Osteoblast (primary cell): ENCODE data around the gene ARHGEF7. TPM values are rescaled to one million over a fixed set of nuclear protein-coding genes. Genes with fewer than 3 reads are reported as not detected.

Experiments
- DNase-seq: peaks from one replicate; pipeline ENCODE4 v3.0.0; 2011; ENCODE audit warnings: low spot score, mixed read lengths; ENCODE audit not compliant: insufficient read length; ENCODE audit errors: missing footprints
- H2AFZ ChIP-seq: 2 replicates; pipeline ENCODE4 v1.6.0; 2011; ENCODE audit warnings: mild to moderate bottlenecking, low read length
- H3K27ac ChIP-seq: 2 replicates; pipeline ENCODE4 v1.5.1; 2011; ENCODE audit warnings: mild to moderate bottlenecking, low read depth, low read length, moderate library complexity
- H3K27me3 ChIP-seq: 2 replicates; pipeline ENCODE4 v1.6.0; 2012; ENCODE audit warnings: mild to moderate bottlenecking, control low read depth, inconsistent platforms, low read length, moderate library complexity; ENCODE audit not compliant: insufficient read depth
- H3K36me3 ChIP-seq: 2 replicates; pipeline ENCODE4 v1.5.1; 2011; ENCODE audit warnings: mild to moderate bottlenecking, low read length, control low read depth, moderate library complexity; ENCODE audit not compliant: insufficient read depth
- H3K4me1 ChIP-seq: 2 replicates; pipeline ENCODE4 v1.5.1; 2011; ENCODE audit warnings: mild to moderate bottlenecking, low read length, control low read depth, moderate library complexity; ENCODE audit not compliant: insufficient read depth
- H3K4me2 ChIP-seq: 2 replicates; pipeline ENCODE4 v1.6.0; 2011; ENCODE audit warnings: mild to moderate bottlenecking, low read length; ENCODE audit not compliant: insufficient read depth
- H3K4me3 ChIP-seq: fragments of 200-600 bp; sonication (generic); 3 replicates; pipeline ENCODE4 v1.5.1; 2012; ENCODE audit warnings: mild to moderate bottlenecking, low read length, inconsistent platforms; ENCODE audit not compliant: insufficient read depth
- H3K79me2 ChIP-seq: 2 replicates; pipeline ENCODE4 v1.6.0; 2012; ENCODE audit warnings: mild to moderate bottlenecking, low read length, control low read depth, inconsistent platforms; ENCODE audit not compliant: insufficient read depth
- H3K9me3 ChIP-seq: 2 replicates; pipeline ENCODE4 v1.5.1; 2011; ENCODE audit warnings: low read depth, low read length, control low read depth
- H4K20me1 ChIP-seq: 2 replicates; pipeline ENCODE4 v1.6.0; 2012; ENCODE audit warnings: mild to moderate bottlenecking, low read length, control low read depth; ENCODE audit not compliant: insufficient read depth
- CTCF ChIP-seq: IDR thresholded peaks from 2 replicates; pipeline ENCODE4 v1.5.1; 2011; ENCODE audit warnings: mild to moderate bottlenecking, low read depth, low read length, moderate library complexity; ENCODE audit errors: extremely low read depth
- total RNA-seq: library from RNA; depleted of rRNA; stranded (reverse); fragments of >200 nt; gene quantifications from 2 replicates; pipeline ENCODE4 v1.2.3, GENCODE V29; 2012

The ARHGEF7 gene
- total RNA-seq, 1 donor = 27.5 TPM

GRCh38 chr13:111291908-111292307 is 176.8 kb downstream of the ARHGEF7 start:
- no peak for TF ChIP-seq CTCF
- Histone ChIP-seq H4K20me1 (peaks cover 6% of the 10 kb centered on the region), H3K4me1 (no peaks in the 10 kb centered on the region), H3K4me2 (no peak overlapping the region), H2AFZ (no peak overlapping the region), H3K36me3 (peaks cover 36% of the 10 kb centered on the region), H3K4me3 (no peak overlapping the region), H3K79me2 (no peaks in the 10 kb centered on the region), H3K9me3 (no peaks in the 10 kb centered on the region), H3K27me3 (no peaks in the 10 kb centered on the region), H3K27ac (no peak overlapping the region)
- DNase-seq = no peak

- H3K4me3 ChIP-seq = no peak overlapping the region
- peaks cover 6% of the 10 kb centered on the region for H4K20me1 ChIP-seq
- H3K27me3 ChIP-seq = no peaks in the 10 kb centered on the region
- TF ChIP-seq CTCF = no peak
- H3K4me1 ChIP-seq = no peaks in the 10 kb centered on the region
- no peaks in the 10 kb centered on the region for H3K9me3 ChIP-seq
- no peak overlapping the region for H3K4me2 ChIP-seq
- H3K79me2 ChIP-seq = no peaks in the 10 kb centered on the region
- no peak overlapping the region for H2AFZ ChIP-seq
- DNase-seq = no peak
- H3K27ac ChIP-seq = no peak overlapping the region
- peaks cover 29% of the 10 kb centered on the region for H3K36me3 ChIP-seq
Measured at GRCh38 chr13:111292710-111293485, 177.8 kb downstream of the ARHGEF7 start.

- Histone ChIP-seq H3K79me2 (no peaks in the 10 kb centered on the region), H3K4me1 (no peaks in the 10 kb centered on the region), H3K4me3 (no peak overlapping the region), H3K27ac (no peak overlapping the region), H2AFZ (no peak overlapping the region), H3K9me3 (no peaks in the 10 kb centered on the region), H3K4me2 (no peak overlapping the region), H3K27me3 (no peaks in the 10 kb centered on the region), H4K20me1 (peaks cover 6% of the 10 kb centered on the region), H3K36me3 (peaks cover 18% of the 10 kb centered on the region)
- TF ChIP-seq CTCF = no peak
- no peak for DNase-seq
Measured at GRCh38 chr13:111295886-111296285, 180.8 kb downstream of the ARHGEF7 start.

GRCh38 chr13:111296417-111296816 is 181.3 kb downstream of the ARHGEF7 start:
- DNase-seq = no peak

More at GRCh38 chr13:111296417-111296816, 181.3 kb downstream of the ARHGEF7 start:
- no peak overlapping the region for H3K4me2 ChIP-seq
- H3K4me1 ChIP-seq = no peaks in the 10 kb centered on the region
- peaks cover 23% of the 10 kb centered on the region for H3K36me3 ChIP-seq
- no peak overlapping the region for H2AFZ ChIP-seq
- no peaks in the 10 kb centered on the region for H3K9me3 ChIP-seq
- H4K20me1 ChIP-seq = peaks cover 6% of the 10 kb centered on the region
- no peak overlapping the region for H3K27ac ChIP-seq
- TF ChIP-seq CTCF = no peak
- no peaks in the 10 kb centered on the region for H3K27me3 ChIP-seq
- no peak overlapping the region for H3K4me3 ChIP-seq
- no peaks in the 10 kb centered on the region for H3K79me2 ChIP-seq
